MM.1S (cell line): ENCODE results near the gene TCF7L2.

Experiments
- CTCF ChIP-seq: fragments of 300-600 bp; sonication (generic); IDR thresholded peaks from 2 replicates; pipeline ENCODE4 v1.5.1; 2016; ENCODE audit warnings: antibody characterized with exemption, low read length, mixed read lengths
- EZH2phosphoT487 ChIP-seq: fragments of 300-600 bp; sonication (generic); IDR thresholded peaks from 2 replicates; pipeline ENCODE4 v1.6.1; 2018; ENCODE audit warnings: antibody characterized with exemption, low read length

GRCh38 chr10:113052076-113052830, 102.2 kb downstream of the TCF7L2 start:
- TF ChIP-seq CTCF: no peak
- no peak for TF ChIP-seq EZH2phosphoT487
